GM06990 (cell line): ENCODE data around the gene CACNA1E.

Source experiments
- DNase-seq: peaks from one replicate; pipeline ENCODE4 v3.0.0-alpha.2; 2011; ENCODE audit not compliant: insufficient read length; ENCODE audit errors: extremely low read depth
- H3K27me3 ChIP-seq: replicated peaks from 2 replicates; pipeline ENCODE4 v1.6.0; 2011; ENCODE audit warnings: low read length; ENCODE audit not compliant: control insufficient read depth, insufficient read depth
- H3K36me3 ChIP-seq: 2 replicates; pipeline ENCODE4 v1.5.1; 2011; ENCODE audit warnings: low read length; ENCODE audit not compliant: control insufficient read depth, insufficient read depth
- H3K4me3 ChIP-seq: replicated peaks from 2 replicates; pipeline ENCODE4 v1.5.1; 2011; ENCODE audit warnings: low read depth, mild to moderate bottlenecking, control low read depth, low read length
- CTCF ChIP-seq: IDR thresholded peaks from 2 replicates; pipeline ENCODE4 v1.5.1; 2011; ENCODE audit warnings: low read length, control low read depth, mild to moderate bottlenecking, inconsistent platforms; ENCODE audit not compliant: insufficient read depth, poor library complexity, severe bottlenecking

CACNA1E gene

GRCh38 chr1:181612100-181612499, 128.8 kb downstream of the CACNA1E start:
- no peak for DNase-seq
- no peak for TF ChIP-seq CTCF

GRCh38 chr1:181618559-181618958, 135.2 kb downstream of the CACNA1E start:
- no peaks in the 10 kb centered on the region for H3K27me3 ChIP-seq
- H3K4me3 ChIP-seq = no peak overlapping the region
- no peaks in the 10 kb centered on the region; the same call in 1 of the 2 replicates for H3K36me3 ChIP-seq
- no peak for DNase-seq
- TF ChIP-seq CTCF = no peak

More at GRCh38 chr1:181612100-181612499, 128.8 kb downstream of the CACNA1E start:
- Histone ChIP-seq H3K27me3 (no peaks in the 10 kb centered on the region), H3K36me3 (no peaks in the 10 kb centered on the region; the same call in 1 of the 2 replicates), H3K4me3 (no peak overlapping the region)

GRCh38 chr1:181620183-181620582, 136.9 kb downstream of the CACNA1E start:
- H3K4me3 ChIP-seq = no peak overlapping the region
- no peak for DNase-seq
- H3K27me3 ChIP-seq = no peaks in the 10 kb centered on the region
- no peak for TF ChIP-seq CTCF
- H3K36me3 ChIP-seq = no peaks in the 10 kb centered on the region

- Histone ChIP-seq H3K4me3 (no peak overlapping the region), H3K27me3 (no peaks in the 10 kb centered on the region), H3K36me3 (no peaks in the 10 kb centered on the region)
- DNase-seq = no peak
- TF ChIP-seq CTCF = no peak
Measured at GRCh38 chr1:181623850-181624249, 140.5 kb downstream of the CACNA1E start.

- no peak overlapping the region for H3K4me3 ChIP-seq
- TF ChIP-seq CTCF = no peak
- H3K36me3 ChIP-seq = no peaks in the 10 kb centered on the region
- no peaks in the 10 kb centered on the region for H3K27me3 ChIP-seq
- DNase-seq = no peak
Measured at GRCh38 chr1:181626279-181626938, 143.1 kb downstream of the CACNA1E start.

GRCh38 chr1:181630398-181630797, 147.1 kb downstream of the CACNA1E start:
- Histone ChIP-seq H3K4me3 (no peak overlapping the region), H3K36me3 (no peaks in the 10 kb centered on the region), H3K27me3 (no peaks in the 10 kb centered on the region)
- no peak for TF ChIP-seq CTCF
- DNase-seq = no peak
